OCI-M1 (cell line): ENCODE data around the gene CATSPER1.

ENCODE experiments used
- DNase-seq: peaks from one replicate; lab custom pipeline; 2025; lab: John Stamatoyannopoulos, UW

The CATSPER1 gene

GRCh38 chr11:66002648-66003225 is 23.5 kb downstream of the CATSPER1 start:
- peak; percentile 73 for DNase-seq

DNA sequence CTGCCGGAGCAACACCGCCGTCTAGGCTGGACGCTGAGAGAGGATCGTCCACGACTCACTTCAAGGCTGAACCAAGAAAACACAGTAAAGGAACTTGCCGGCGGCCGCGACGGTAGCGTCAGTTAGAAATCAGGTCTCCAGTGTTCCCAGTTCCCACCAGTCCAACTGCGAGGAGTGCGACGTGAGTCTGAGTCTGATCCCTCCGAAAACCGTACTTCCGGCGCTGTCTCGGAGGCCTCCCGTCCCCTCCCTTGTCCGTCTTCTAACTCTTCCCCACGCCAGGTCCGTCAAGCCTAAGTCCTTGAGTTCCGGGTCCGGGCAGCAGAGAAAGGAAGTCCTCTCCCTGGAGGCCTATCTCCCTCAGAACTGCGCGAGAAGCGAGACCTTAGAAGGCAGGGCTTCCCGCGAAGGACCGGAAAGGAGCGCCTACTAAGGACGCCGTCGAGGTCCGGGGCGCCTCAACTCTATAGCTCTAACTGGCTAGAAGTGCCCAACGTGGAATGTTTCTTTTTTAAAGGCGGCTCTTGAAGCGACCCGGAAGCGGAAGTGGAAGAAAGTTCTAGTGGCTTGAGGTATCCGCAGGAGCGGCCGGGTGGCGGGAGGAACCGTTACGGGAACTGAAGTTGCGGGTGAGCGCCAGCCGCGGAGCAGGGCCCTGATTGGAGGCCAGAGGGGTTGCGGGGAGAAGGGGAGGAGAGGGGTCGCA is 24.2 kb downstream of the CATSPER1 start, which contains the start of the genes BANF1 and EIF1AD:
TSS of gene BANF1 (plus strand) at position 562 of the 706 bp plus-strand sequence. CDS start 748 bp downstream, outside the sequence.
TSS of gene EIF1AD (minus strand) at position 216 of the 706 bp plus-strand sequence. CDS start 1,768 bp downstream, outside the sequence.
- DNase-seq, result peak; percentile 99

DNA sequence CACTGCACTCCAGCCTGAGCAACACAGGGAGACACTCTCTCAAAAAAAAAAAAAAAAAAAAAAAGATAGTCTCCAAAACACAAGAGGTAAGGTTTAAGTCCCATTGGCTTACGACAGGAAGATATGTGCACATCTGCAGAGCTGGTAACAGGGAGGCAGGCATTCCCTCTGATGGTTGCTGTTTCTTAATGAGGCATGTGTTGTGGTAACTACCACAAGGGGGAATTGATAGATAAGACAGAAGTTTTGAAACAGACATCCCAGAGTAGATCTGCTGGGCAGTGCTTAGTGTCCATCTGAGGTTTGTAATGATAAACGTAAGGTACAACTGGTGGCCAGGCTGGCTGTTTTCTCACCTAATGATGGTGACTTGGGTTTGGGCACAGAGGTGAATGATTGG is 29.0 kb downstream of the CATSPER1 start:
- DNase-seq, result peak; percentile 75

DNA sequence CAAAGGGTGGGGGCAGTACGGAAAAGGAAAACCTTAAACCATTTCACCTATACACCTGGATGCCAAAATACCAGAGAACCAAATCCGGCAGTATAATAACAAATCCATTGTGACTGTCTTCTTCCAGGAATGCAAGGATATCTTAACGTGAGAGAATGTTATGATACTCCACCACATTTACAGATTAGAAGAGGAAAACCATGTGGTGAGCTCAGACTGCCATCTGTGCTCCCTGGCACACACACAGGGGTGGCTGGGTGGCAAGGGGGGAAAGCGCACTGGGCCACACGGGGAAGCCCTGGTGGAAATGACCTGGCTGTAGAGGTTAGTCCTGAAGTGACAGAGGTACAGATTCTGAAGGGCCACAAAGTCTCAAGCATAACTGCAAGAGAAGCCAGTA is 34.2 kb downstream of the CATSPER1 start:
- no peak for DNase-seq

- DNase-seq, result peak; percentile 97
These were observed 37.3 kb downstream of the CATSPER1 start for GRCh38 chr11:65988791-65989592.

- DNase-seq, result no peak
These were observed 38.9 kb downstream of the CATSPER1 start for GRCh38 chr11:65987336-65987735.

- no peak for DNase-seq
These were observed 42.7 kb downstream of the CATSPER1 start for GRCh38 chr11:65983589-65983987.

DNA sequence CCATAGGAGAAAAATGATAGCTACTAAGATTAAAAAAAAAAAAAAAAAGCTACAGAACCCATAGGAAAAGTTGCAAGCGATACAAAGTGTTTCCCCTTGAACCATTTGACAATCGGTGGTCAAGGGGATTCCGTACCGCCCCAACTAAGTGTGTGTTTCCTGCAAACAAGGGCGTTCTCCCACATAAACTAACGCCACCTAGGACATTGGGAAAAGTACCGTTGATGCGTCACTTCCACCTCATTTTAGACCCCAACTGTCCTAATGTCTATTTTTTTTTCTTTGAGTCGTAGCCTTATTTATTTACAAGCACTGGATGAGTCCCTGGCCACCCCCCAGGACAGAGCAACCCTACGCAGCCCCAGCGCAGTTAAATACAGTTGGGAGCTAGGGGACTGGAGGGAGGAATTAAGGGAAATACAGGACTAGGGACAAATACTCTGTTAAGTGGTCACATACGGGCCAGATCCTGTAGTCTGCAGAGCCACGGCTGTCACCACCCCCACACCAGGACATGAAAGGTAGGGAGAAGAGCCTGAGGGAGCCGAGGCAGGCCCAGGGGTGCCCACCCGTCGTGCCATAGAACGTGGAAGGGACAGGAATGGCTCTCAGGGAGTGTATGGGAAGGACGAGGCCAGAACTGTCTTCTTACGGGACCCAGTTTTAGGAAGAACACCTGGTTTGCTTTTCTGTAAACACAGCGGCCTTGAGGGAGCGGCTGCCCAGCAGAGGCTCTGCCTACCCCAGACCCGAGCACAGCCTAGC is 43.3 kb downstream of the CATSPER1 start:
- DNase-seq, result no peak

DNA sequence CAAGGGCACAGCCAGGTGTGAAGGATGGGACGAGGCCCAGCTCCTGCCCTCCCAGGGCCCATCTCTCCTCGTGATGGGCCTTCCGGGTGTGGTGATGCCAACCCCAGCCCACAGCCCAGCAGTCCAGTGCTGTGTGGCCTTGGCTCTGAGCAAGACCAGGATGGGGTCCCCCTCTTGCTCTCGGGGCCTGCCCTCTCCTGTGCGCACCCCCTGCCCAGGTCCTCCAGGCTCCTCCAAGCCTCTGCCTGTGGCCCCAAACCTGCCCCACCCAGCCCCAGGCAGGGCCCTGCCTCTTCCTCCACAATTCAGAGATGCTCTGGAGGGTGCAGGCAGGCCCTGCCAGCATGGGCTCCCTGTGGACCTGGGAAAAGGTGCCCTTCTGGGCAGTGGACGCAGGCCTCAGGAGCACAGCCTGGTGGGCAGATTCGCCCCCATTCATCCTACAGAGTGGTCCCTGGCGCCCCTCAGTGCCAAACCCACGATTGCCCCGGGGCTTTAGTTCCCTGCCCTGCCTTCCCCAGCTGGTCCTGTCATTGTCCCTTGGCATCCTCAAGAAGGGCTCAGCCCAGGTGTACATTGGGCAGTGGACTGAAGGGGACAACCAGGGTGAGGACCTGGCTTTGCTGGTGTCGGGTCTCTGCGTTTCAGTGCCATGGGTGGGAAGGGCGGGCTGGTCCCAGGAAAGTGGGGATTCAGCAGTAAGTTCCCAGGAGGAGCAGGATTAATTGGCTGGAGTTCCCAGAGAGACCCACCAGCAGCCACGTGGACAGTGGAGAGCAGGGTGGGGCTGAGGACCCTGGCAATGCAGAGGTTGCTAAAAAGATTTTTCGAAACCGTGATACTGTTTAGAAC is 44.1 kb downstream of the CATSPER1 start:
- no peak for DNase-seq

GRCh38 chr11:65981101-65981740 is 45.1 kb downstream of the CATSPER1 start:
- DNase-seq, result no peak

DNA sequence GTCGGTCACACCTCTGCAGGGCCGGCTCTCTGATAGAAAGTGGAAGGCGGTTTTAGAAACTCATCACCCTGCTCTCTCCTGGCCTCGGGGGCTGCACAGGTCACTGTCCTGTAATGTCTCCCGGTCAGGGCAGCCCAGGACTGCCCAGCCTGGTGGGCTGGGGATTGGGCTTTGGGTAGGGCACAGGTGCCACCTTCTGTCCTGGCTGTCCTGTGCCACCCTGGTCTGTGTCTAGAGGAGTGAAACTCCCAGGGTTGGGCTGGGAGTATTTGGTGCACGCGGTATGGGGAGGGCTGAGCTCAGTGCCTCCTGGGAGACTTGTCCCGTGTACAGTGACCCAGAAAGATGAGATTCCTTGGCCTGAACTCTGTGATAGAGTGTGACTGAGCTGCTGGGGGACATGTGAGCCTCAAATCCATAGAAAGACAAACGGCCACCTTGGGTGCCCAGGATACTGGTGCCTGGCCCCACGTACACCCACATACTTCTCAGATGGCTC is 47.0 kb downstream of the CATSPER1 start:
- no peak for DNase-seq

- no peak for DNase-seq
These were observed 47.7 kb downstream of the CATSPER1 start for GRCh38 chr11:65978391-65979238.

DNA sequence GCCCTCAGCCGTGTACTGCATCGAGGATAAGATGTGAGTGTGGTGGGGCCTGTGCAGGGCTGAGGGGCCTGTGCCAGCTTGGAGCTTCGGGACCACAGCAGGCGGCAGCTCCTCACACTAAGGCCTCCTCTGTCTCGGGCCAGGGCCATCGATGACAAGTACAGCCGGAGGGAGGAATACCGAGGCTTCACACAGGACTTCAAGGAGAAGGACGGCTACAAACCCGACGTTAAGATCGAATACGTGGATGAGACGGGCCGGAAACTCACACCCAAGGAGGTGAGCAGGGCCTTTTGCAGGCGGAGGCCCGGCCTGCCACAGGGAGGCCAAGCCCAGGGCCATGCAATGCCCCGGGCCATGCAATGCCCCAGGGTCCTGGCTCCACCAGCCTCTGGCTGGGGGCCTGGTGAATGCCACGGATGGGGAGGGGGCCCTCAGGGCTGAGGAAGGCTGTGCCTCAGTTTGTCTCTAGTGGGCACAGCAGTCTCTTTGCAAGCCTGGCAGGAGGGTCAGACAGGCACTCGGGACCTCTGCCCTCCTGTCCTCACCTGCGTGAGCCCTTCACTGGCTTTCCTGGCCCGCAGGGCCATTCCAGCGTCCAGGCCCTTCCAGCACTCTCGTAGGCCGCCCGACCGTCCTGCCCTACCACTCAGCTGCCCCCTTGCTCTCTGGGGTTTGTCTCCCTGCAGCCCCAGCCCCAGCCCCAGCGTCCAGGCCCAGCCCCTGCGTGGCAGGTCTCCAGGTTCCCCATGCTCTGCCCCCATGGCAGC is 48.5 kb downstream of the CATSPER1 start:
- DNase-seq, result no peak

DNA sequence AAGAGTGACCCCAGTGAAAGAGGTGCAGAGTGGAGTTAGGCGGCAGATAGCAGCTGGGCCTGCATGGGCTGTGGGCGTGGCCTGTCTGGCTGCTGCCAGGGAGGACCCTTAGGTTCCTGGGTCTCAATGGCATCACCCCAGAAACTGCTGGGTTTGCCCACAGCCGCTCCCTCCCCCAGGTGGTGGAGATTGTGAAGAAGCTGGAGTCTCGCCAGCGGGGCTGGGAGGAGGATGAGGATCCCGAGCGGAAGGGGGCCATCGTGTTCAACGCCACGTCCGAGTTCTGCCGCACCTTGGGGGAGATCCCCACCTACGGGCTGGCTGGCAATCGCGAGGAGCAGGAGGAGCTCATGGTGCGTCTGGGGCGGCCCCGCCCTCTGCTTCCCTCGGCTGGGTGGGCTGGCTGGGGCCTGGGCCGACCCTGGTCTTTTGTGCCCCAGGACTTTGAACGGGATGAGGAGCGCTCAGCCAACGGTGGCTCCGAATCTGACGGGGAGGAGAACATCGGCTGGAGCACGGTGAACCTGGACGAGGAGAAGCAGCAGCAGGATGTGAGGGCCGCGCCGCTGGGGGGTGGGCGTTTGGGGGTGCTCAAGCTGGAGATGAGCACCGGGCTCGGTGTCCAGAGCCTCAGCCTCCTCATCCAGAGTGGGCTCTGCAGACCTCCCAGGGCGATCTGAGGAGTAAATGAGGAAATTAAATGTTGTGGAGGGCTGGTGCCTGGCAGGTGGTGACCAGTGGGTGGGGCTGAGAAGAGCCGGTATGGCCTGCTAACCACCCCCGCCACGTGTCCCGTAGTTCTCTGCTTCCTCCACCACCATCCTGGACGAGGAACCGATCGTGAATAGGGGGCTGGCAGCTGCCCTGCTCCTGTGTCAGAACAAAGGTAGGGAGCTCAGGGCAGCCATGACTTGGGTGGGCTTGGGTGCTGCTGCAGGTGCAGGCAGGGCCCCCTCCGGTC is 49.8 kb downstream of the CATSPER1 start:
- DNase-seq, result no peak

- no peak for DNase-seq
These were observed 50.5 kb downstream of the CATSPER1 start for GRCh38 chr11:65975771-65976170.

DNA sequence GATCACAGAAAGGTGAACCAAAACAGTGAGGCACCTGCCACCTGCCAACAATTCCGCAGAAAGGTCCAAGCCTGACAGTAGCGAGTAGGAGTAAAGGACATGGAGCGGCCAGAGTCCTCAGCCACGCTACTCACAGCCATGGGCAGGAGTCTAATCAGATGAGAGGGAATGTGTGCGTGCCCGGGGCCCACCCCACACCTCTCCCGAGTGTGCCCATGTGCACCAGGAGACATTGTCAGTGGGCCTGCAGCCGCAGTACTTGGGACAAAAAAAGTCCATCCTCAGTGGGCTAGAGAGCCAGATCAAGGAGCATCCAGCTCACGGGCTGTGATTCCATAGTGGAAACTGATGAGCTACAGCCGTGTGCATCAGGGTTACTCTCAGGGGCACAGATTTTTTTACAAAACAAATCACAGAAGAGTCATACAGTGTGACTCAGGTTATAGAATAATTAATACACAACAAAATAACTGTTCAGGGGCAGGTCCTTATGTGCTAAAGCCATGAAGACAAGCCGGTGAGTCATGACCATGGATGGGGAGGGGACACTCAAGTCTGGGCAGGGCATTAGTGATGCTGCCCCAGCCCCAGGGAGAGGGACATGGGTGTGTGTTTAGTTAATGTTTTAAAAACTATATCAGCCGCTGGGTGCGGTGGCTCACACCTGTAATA is 52.7 kb downstream of the CATSPER1 start:
- no peak for DNase-seq

DNA sequence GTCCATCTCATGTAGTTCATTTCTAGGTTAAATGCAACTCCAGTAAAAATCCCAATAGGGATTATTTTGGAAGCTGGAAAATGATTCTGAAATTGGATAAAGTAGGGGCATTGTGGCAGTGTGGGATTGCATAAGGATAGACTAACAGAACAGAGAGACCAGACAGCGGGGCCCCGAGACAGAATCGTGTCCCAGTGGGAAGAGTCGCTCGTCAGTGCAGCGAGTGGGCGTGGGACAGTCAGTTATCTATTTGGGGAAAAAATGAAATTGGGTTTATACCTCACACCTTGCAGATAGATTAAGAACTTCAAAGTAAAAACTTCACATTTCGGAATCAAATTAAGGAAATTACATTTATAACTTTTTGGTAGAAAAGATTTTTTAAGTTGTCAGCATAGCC is 54.2 kb downstream of the CATSPER1 start:
- DNase-seq, result no peak
